Measurements from ENCODE around the gene ARHGEF7. TPM values are rescaled to one million over a fixed set of nuclear protein-coding genes. Genes with fewer than 3 reads are reported as not detected.

The ARHGEF7 gene
- total RNA-seq, 2 donors from 2014 or later = 34.8 to 45.5 TPM

DNA sequence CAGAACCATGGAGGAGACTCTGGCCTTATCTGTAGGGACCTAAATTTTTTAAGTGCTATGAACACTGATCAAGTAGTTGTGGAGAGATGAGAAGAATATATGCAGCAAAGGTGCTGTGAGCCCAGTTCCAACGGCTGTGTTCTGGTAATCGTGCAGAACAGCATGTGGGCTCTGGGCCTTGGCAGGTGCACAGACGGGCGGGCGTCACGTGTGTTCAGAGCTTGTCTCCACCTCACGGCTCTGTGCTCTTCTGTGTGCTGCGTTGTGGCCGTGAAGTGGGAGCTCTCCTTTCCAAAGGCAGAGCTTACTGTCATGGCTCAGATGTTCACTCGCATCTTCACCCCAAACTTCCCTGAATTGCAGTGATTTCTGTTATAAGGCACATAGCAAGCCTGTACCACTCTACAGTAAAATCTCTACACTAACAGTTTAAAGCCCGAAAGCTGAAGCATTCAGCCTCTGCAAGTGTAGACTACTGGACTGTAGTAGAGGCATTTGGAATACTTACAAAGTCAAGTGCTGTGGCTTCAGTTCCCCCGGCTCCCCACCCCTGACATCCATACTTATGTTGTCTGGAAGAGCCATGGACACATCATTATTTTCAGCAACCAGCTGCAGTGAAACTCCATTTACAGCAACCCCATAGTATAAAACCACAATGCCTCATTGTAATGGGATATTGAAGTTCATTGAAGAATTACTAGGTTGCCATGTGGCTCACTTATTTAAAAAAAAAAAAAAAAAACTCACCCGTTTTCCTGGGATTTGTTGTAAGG, 177.8 kb downstream of the ARHGEF7 start:
- intact Hi-C loops (cut with DNase I) = no loop called here
- no peak for ATAC-seq
- DNase-seq = no peak

DNA sequence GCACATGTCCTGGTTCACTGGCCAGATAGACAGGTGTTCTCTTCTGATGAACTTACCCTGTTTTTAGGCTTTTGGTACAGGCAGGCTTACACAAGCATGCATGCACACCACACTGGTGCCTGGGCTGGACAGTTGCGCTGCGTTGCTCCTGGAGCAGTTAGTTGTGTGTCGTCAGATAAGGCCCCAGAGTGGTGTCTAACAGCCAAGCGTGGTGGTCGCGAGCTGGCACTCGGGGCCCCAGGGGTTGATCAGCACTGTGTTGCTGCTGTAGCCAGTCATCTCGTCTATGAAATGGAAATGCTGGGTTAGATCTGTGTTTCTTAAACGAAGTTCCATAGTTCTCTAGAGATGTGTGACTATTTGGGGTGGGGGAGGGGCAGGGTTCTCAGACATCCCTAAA, 180.8 kb downstream of the ARHGEF7 start:
- no peak for DNase-seq
- no peak for ATAC-seq
- intact Hi-C loops (cut with DNase I) = no loop called here

DNA sequence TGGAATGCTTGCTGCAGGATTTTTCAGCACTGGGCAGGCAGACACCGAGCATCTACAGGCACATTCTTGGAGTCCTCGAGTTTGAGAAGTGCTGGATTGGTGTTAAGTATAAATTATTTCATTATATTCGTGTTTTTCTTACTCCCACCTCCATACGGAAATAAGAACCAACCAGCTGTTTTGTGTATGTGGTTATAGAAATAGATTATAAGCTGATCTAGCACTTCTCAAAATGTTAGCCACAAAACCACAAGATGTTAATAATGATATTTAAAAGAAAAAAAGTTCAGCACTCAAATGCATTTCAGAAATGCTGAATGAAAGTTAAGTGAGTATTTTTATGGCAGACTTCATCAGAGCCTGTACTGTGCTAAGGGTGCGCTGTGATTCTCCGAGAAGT, 181.3 kb downstream of the ARHGEF7 start:
- no peak for DNase-seq
- no peak for ATAC-seq
- intact Hi-C loops (cut with DNase I) = no loop called here

DNA sequence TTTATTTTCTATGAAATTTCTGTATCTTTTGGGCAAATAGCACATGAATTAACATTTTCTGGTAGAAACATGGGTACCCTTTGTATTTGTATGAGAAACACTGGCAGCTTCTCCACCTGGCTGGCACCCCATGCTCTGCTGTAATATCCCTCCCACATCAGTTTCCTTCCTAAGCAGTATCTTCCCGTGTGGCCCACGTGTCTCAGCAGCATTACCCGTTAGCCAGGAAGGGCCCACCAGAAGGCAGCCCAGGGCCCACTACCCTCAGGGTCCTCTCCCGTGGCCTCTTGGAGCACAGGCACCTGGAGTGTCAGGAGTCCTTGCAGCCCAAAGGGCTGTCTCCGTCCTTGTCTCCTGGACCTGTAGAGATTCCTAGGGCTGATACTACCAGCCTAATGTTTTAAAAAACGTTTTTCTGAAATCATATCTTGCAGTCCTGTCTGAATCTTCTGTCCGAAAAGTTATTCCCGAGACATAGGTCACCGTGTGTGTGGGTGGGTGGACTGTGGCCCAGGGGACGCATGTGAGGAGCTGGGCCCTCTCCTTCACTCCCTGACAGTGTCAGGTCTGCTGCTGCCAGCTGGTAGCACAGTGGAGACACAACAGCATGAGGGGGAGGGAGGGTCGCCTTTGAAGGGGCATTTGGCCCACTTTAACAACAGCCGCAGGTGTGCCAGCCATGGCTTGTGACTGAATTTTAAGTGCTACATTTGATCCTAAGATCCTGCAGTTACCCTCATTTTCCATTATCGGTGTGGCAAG, 183.3 kb downstream of the ARHGEF7 start:
- intact Hi-C loops (cut with DNase I) = no loop called here
- ATAC-seq (peak in 1 of 2 donors; percentile 31), DNase-seq (no peak)

DNA sequence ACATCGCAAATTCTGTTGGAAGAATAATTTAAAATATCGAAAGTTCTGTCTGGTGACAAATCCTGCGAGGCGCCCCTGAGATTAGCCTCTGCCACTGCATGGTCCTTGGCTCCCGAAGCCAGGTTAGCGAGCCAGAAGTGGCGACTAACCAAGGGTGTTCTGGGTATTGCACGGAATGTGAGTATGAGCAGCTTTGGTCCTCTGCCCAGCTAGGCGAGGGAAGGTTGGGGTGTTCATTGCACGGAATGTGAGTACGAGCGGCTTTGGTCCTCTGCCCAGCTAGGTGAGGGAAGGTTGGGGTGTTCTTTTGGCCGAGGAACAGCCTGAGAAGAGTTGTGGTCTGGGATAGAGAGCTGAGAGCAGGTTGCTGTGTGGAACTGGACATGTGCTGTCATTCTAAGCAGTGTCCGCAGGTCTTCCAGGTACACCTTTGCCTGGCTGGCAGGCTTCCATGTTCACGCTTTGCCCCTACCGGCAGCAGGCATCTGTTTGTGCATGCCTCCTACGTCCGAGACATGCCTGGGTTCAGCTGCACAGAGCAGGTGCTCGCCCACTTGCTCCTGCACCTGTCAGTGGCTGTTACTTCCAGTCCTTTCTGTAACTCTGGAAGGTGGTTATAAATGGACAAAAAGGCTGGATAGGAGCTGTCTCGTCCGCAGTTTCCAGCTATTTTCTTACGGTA, 187.1 kb downstream of the ARHGEF7 start:
- intact Hi-C loops (cut with DNase I) = no loop called here
- DNase-seq (peak; percentile 39), ATAC-seq (peak; percentile 45 to 80)

DNA sequence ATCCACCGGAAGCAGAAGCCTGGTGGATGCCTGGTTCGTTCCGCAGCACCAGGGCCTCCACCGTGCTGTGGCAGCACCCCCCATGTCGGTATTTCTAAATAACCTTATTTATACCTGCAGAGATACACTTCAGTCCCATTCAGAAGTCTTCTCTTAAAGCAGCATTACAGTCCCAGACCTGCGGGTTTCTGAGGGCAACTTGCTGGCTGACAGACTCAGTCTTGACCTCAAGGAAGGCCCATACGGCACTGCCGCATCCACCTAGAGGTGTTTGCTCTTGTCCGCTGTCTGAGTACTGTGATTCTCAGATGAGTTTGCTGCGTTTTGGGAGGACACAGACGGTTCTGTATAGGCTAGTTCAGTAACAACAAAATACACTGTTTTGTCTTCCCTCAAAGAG, 188.4 kb downstream of the ARHGEF7 start:
- intact Hi-C loops (cut with DNase I) = no loop called here
- no peak for ATAC-seq
- no peak for DNase-seq

DNA sequence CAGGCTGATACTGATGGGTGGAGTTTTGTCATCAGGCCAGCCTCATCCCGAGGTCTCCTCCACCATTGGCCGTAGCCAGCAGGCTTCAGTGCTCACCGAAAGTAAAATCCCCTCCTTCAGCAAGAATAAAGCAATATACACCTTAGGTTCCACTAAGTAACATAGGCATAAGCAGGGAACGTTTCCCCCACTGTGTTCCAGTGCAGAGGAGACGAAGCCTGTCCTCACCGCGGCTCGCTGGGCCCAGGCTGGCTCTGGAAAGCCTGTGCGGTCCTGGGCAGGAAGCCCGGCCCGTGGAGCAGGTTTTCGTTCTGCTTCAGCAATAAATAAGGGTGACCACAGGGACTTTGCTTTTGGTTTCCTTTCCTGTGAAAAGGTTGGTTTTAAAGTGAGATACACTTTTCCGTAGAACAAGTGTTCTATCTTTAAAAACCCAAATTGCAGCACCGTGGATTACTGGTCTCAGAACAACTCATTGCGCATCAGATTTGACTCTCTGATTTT, 189.0 kb downstream of the ARHGEF7 start:
- ATAC-seq (no peak), DNase-seq (no peak)
- intact Hi-C loops (cut with DNase I) = no loop called here

DNA sequence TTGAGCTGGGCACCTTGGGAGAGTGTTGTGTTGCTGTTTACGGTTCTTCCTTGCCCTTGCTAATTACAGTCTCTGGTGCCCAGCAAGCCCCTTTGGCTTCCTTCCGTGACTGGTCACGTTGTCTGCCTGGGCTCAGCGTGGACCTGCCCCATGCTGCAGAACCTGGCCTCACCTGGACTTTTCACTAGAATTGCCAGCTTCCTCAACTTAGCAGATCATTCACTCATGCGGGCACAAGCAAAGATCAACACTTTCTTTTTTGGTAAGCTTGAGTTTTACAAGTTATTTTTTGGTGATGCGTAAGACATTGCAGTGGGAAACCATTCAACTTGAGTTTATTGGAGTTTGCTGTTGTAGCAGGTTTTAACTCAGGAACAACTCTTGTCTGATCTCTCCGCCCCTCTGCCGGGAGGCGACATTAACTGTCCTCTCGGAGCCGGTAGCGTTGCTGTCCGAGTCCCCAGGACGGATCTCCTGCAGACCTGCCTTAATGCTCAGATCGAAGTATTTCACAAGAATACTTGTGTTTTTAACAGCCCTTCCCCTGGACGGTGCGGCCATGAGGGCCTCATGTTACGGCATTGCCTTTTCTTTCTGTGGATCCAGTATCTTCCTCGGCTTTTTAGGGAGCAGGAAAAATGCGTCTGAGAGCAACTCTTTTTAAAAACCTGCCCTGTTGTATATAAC, 189.6 kb downstream of the ARHGEF7 start:
- DNase-seq (no peak), ATAC-seq (no peak)
- intact Hi-C loops (cut with DNase I) = no loop called here

DNA sequence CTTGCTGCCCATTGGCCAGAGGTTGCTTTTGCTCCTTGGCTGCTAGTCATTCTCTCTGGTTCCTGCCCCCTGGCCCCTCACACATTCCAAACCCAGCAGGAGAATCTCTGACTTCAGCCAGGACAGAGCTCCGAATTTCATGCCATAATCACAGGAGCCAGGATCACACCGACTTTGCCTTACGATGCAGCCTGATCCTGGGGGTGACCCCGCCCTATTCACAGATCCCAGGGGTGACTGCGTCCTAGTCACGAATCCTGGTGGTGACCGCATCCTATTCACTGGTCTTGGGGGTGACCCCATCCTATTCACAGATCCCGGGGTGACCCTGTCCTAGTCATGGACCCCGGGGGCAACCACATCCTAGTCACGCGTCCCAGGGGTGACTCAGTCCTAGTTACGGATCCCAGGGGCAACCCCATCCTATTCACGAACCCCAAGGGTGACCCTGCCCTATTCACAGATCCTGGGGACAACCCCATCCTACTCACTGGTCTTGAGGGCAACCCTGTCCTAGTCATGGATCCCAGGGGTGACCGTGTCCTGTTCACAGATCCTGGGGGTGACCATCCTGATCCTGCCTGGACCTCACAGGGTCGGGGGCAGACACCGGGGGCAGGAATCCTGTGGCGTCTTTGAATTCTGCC, 198.0 kb downstream of the ARHGEF7 start:
- no peak for DNase-seq
- no peak for ATAC-seq
- intact Hi-C loops (cut with DNase I) = no loop called here

DNA sequence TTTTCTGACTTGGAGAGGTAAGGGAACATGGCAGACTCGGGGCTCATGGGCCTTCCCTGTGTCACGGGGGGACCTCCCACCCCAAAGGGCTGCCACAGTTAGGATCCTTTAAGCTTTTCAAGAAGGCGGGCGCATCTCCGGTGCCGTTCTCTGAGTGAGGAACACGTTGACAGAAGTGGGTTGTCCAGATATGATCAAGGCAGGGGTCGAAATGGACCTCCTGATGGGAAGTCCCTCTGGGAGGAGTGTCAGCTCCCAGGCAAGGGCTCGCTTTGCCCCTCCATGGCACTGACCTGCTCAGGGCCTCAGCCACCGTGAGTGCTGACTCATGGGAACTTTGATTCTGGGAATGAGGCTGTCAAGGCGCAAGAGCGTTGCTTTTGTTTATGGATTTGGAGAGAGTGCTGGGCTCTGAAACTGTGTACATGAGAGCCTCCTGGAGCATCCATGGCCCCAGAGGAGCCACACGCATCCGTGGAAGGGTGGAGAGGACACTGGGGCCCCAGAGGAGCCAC, 198.9 kb downstream of the ARHGEF7 start:
- ATAC-seq (no peak), DNase-seq (no peak)
- intact Hi-C loops (cut with DNase I) = no loop called here

DNA sequence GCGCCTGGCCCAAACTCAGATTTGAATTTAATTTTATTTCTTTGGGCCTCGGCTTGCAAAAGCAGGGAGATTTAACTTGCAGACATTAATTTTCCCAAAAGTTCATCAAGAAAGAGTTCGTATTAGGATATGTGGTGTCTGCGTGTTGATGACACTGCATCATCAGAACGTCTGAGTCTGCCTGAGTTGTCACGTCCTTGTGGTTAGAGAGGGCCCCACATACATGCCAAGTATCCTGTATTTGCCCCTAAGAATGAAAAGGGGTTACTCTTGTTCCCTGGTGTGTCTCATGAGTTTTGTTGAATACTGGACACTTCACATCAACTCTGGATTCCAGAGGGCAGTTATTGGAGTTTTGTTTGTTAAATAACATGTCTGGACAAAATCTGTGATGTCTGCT, 199.7 kb downstream of the ARHGEF7 start:
- DNase-seq (no peak), ATAC-seq (no peak)
- intact Hi-C loops (cut with DNase I) = no loop called here

DNA sequence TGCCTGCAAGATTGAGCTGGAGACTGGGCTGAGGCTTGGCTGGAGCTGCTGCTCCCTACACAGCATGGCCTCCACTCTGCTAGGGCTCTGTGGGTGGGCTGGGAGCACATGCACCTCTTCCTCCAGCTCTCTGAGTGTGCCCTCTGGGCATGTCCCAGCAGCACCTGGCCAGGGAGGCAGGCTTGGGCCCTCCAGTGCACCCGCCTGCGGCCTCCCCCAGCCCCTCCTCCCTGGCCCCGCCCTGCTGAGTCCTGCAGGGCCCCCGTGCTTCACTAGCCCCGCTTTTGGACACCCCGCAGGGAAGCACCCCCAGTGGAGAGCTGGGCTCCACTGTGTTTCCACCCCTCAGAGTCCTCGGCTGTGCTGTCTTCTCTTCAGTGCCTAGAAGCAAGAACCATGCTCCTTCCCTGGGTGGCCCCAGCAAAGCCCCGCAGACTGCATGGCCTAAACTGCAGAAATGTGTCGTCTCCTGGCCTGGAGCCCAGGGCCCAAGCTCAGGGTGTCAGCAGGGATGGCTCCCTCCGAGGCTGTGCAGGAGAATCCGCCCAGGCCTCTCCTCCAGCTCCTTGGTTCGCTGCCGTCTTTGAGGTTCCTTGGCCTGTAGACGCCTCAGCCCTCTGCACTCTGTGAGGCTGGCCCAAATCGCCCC, 200.4 kb downstream of the ARHGEF7 start:
- ATAC-seq = no peak
- intact Hi-C loops (cut with DNase I) = no loop called here
- no peak for DNase-seq

DNA sequence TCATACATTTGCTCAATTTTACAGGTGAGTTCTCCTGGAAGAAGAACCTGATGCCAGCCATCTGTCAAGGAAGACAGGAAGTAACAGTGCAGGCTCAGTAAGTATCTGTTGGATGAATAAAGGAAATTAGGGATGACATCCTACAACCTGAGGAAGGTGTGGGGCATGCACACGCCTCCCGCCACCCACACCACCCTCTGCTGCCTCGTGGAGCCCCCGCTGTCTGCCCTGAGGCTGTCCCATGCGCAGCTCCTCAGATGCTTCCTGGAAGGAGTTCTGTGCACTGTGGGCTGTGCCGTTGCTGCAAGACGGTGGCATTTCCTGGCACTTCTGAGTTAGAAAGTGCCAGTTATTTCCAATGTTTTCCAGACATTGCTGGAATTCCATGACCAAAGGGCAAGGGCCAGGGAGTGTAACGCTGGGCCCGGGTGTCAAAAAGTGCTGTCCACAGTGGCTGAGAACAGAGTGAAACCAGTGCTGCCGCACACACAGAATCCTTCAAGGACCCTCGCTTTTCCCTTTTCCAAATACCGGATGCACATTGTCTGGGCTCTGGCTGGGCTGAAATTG, 201.1 kb downstream of the ARHGEF7 start:
- no peak for ATAC-seq
- intact Hi-C loops (cut with DNase I) = no loop called here
- DNase-seq = no peak

DNA sequence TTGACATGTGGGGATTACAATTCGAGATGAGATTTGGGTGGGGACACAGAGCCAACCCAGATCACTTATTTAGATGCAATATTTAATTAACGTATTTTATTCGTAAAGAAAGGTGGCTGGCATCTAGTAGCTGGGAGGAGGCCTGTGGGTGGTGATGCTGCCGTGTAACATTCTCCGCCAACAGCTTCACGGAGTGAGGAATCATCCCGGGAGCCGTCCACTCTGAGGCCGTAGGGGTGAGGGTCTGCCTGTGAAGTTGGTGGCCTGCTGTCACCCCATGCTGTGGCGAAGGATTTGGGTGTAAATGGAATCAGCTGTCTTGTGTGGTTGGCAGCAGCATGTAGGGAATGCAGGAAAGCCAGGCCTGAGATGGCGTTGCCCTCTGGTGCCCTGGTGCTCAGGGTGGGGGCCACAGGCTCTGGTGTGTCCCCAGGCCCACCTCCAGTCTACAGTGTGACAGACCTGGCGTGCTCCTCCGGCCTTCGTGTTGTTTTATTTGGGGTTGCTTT, 202.0 kb downstream of the ARHGEF7 start:
- intact Hi-C loops (cut with DNase I) = no loop called here
- DNase-seq (no peak), ATAC-seq (no peak)

DNA sequence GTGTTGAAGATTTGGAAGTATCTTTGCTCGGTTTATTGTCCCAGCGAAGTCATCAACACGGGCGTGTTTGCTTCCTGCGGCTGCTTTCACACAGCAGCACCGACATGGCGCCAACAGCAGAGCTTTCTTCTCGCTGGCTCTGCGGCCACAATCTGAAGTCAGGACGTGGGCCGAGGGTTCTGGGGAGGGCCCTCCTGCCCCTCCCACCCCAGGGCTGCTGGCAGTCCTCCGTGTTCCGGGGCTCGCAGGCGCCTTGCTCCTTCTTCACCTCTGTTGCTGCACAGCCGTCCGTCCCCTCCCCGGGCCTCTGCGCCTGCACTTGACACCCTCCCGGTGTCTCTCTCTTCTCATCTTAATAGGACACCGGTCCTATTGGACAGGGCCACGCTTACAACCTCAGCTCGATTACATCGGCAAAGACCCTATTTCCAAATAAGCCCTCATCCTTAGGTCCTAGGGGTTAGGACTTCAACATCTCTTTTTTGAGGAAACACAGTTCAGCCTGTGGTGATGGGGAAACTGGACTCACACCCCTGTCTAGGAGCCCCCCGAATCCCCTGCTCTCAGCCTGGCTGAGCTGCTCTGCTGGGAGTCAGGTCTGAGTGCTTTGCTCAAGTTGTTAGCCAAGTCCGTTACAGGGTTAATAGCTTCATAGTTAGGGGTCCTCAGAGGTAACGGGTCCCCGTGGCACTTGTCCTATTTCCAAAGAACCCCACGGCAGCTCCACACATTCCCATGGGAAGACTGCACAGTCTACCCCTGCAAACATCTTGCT, 202.6 kb downstream of the ARHGEF7 start:
- intact Hi-C loops (cut with DNase I) = no loop called here
- ATAC-seq (peak in 1 of 2 donors; percentile 32), DNase-seq (no peak)

DNA sequence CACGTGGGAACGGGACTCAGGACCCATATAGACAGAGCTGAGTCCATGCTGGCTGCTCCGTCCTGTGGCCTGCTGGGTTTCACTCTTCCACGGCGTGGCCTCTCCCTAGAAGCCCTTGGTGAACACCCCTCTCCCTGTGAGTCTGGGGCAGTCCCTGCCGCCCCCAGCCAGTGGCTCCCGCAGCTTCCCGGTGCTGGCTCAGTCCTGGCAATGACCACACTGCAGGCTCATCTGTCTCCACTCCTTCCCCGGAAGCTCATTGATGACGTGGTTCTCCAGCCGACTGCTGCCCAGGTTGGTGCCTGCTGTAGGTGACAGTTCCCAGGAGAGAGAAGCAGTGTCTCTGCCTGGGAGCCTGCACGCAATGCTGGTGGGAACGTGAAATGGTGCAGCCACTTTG, 203.3 kb downstream of the ARHGEF7 start:
- intact Hi-C loops (cut with DNase I) = no loop called here
- DNase-seq (no peak), ATAC-seq (no peak)

DNA sequence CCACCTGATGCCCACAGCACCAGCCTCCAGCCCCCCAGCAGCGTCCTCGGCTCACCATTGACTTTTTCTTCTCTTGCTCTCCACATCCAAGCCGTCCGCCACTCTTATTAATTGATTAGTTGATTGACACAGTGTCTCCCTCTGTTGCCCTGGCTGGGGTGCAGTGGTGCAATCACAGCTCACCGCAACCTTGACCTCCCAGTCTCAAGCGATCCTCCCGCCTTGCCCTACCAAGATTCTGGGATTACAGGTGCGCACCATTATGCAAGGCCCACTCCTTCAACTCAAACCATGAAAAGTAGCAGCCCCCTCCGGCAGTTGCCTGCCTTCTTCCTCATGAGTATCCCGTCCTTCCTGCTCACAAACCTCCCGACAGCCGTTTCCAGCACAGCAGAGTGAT, 204.4 kb downstream of the ARHGEF7 start:
- ATAC-seq (no peak), DNase-seq (no peak)
- intact Hi-C loops (cut with DNase I) = no loop called here
